CD4-positive, alpha-beta T cell (primary cell): Measurements from ENCODE around the gene OAS2. TPM values are rescaled to one million over a fixed set of nuclear protein-coding genes. Genes with fewer than 3 reads are reported as not detected.

ENCODE experiments used
- ATAC-seq: fragments of 200-7000 bp; cut with Tn5 transposase; one replicate; pipeline ENCODE4 v1.10.0; 2022; ENCODE audit warnings: mild to moderate bottlenecking; ENCODE audit not compliant: poor library complexity
- CTCF ChIA-PET: fragments of 350-600 bp; sonication (Branson Sonifier 250); formaldehyde crosslinking; loops from one replicate; lab custom pipeline; 2021; ENCODE audit warnings: antibody characterized with exemption, inconsistent platforms; lab: Charles Lee
- POLR2A ChIA-PET: fragments of 350-600 bp; sonication (Branson Sonifier 250); formaldehyde crosslinking; loops from one replicate; lab custom pipeline; 2021; ENCODE audit warnings: antibody characterized with exemption, inconsistent platforms; lab: Charles Lee
- DNase-seq, 14 experiments: peaks; one replicate each; pipeline ENCODE4 v3.0.0-alpha.2; 2013 to 2020; ENCODE audit warnings: mixed read lengths in 2 of 14
- H3K27ac ChIP-seq, 2 donors: one replicate each; pipeline versions ENCODE4 v1.5.1 to v1.7.0; 2013; ENCODE audit warnings: low read length in 2 of 2, low read depth in 1 of 2, mild to moderate bottlenecking in 1 of 2
- H3K27me3 ChIP-seq, 2 experiments: 1 replicate in 1 of 2; 2 replicates in 1 of 2; pipeline versions ENCODE4 v1.6.1 to v1.7.0; 2013; ENCODE audit warnings: low read length in 2 of 2, control low read depth in 1 of 2, mild to moderate bottlenecking in 1 of 2, moderate library complexity in 1 of 2; ENCODE audit not compliant: insufficient read depth in 2 of 2, control insufficient read depth in 1 of 2
- H3K36me3 ChIP-seq: one replicate; pipeline ENCODE4 v1.6.1; 2013; ENCODE audit warnings: low read length, control low read depth; ENCODE audit not compliant: insufficient read depth
- H3K4me1 ChIP-seq: one replicate; pipeline ENCODE4 v1.6.1; 2013; ENCODE audit warnings: low read length, control low read depth; ENCODE audit not compliant: insufficient read depth
- H3K4me3 ChIP-seq: one replicate; pipeline ENCODE4 v1.5.1; 2013; ENCODE audit warnings: mild to moderate bottlenecking, low read length, moderate library complexity
- H3K9me3 ChIP-seq, 2 experiments: 1 replicate in 1 of 2; 2 replicates in 1 of 2; pipeline versions ENCODE4 v1.6.1 to v1.7.0; 2013; ENCODE audit warnings: low read length in 2 of 2, mild to moderate bottlenecking in 2 of 2, control low read depth in 1 of 2, moderate library complexity in 1 of 2; ENCODE audit not compliant: control insufficient read depth in 1 of 2, insufficient read depth in 1 of 2
- H3K27ac Mint-ChIP-seq: one replicate; pipeline ENCODE4 v1.8.0; 2020; ENCODE audit warnings: mixed read lengths
- H3K27me3 Mint-ChIP-seq: one replicate; pipeline ENCODE4 v1.8.0; 2021; ENCODE audit warnings: mixed read lengths
- H3K36me3 Mint-ChIP-seq: one replicate; pipeline ENCODE4 v1.8.0; 2021; ENCODE audit warnings: low read depth, mixed read lengths
- H3K4me1 Mint-ChIP-seq: one replicate; pipeline ENCODE4 v1.8.0; 2021; ENCODE audit warnings: low read depth, mixed read lengths
- H3K4me3 Mint-ChIP-seq: one replicate; pipeline ENCODE4 v1.8.0; 2020; ENCODE audit warnings: mild to moderate bottlenecking, mixed read lengths
- H3K9me3 Mint-ChIP-seq: one replicate; pipeline ENCODE4 v1.8.0; 2020; ENCODE audit warnings: mixed read lengths
- intact Hi-C, 2 experiments: fragments of 100-400 bp; cut with DNase I in 1 of 2; cut with micrococcal nuclease in 1 of 2; formaldehyde crosslinking; loops; one replicate each; pipeline versions ENCODE4 v1.15.1 to v1.9.0; 2023 to 2025; cut with DNase I, micrococcal nuclease
- total RNA-seq, 174 experiments: library from RNA in 2 of 174; stranded (reverse) in 2 of 174; gene quantifications; one replicate each; pipeline ENCODE4 v1.2.3 and lab custom pipeline; 2021 to 2026
- TF ChIP-seq, protein P1 (sequence below): fragments of 200-600 bp; IDR thresholded peaks from one replicate; pipeline ENCODE4 v1.8.0; 2022; ENCODE audit warnings: antibody characterized with exemption, mild to moderate bottlenecking

Gene OAS2
- total RNA-seq, 2 experiments from 2014 or later: 15.0 to 16.2 TPM

DNA sequence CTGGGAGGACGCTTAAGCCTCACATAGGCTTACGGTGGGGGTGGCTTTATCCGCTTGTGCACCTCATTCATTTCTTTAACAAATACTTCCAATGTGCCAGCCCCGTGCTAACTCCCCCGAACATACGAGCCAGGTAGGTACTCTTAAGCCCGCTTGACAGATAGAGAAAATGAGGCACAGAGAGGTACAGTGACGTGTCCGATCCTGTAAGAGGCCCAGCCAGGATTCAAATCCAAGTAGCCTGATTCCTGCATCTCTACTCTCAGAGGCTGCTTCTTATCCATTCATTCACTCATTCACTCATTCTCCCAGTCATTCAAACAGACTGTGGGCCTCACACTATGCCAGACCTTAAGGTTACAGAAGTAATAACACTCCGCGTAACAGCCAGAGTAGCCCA, 39.6 kb upstream of the OAS2 start:
- ATAC-seq: no peak
- H3K36me3 ChIP-seq: peaks cover 20% of the 10 kb centered on the region
- CTCF ChIA-PET: interaction anchor here (0.6 to 1.2 kb wide), 2 partner anchors 79 to 294 kb away, joined by 3 to 4 read pairs; no protein-coding TSS in a partner anchor
- H3K4me3 Mint-ChIP-seq: peak overlapping the region; percentile 93
- H3K4me3 ChIP-seq: peak overlapping the region; percentile 82
- peak overlapping the region; percentile 57 to 85 for H3K27ac ChIP-seq
- no peaks in the 10 kb centered on the region for H3K27me3 Mint-ChIP-seq
- H3K27ac Mint-ChIP-seq: peak overlapping the region; percentile 84
- H3K9me3 ChIP-seq: no peaks in the 10 kb centered on the region
- POLR2A ChIA-PET: interaction anchor here (1.1 to 2.1 kb wide), 4 partner anchors 32 to 246 kb away, joined by 4 to 50 read pairs (median 12); partner anchors contain the start of genes OAS1 and OAS2
- no peaks in the 10 kb centered on the region for H3K27me3 ChIP-seq
- intact Hi-C loops: loop anchor here (2.0 to 5.0 kb wide), 4 partner anchors 36 to 40 kb away; partner anchors contain the start of gene OAS2 (in 2 of the 2)
- TF ChIP-seq, protein P1, sequence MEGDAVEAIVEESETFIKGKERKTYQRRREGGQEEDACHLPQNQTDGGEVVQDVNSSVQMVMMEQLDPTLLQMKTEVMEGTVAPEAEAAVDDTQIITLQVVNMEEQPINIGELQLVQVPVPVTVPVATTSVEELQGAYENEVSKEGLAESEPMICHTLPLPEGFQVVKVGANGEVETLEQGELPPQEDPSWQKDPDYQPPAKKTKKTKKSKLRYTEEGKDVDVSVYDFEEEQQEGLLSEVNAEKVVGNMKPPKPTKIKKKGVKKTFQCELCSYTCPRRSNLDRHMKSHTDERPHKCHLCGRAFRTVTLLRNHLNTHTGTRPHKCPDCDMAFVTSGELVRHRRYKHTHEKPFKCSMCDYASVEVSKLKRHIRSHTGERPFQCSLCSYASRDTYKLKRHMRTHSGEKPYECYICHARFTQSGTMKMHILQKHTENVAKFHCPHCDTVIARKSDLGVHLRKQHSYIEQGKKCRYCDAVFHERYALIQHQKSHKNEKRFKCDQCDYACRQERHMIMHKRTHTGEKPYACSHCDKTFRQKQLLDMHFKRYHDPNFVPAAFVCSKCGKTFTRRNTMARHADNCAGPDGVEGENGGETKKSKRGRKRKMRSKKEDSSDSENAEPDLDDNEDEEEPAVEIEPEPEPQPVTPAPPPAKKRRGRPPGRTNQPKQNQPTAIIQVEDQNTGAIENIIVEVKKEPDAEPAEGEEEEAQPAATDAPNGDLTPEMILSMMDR: no peak
- H3K4me1 Mint-ChIP-seq: peaks cover 31% of the 10 kb centered on the region
- DNase-seq: no peak
- peaks cover 17% of the 10 kb centered on the region for H3K36me3 Mint-ChIP-seq
- H3K4me1 ChIP-seq: peaks cover 28% of the 10 kb centered on the region
- peaks cover 8% of the 10 kb centered on the region for H3K9me3 Mint-ChIP-seq

DNA sequence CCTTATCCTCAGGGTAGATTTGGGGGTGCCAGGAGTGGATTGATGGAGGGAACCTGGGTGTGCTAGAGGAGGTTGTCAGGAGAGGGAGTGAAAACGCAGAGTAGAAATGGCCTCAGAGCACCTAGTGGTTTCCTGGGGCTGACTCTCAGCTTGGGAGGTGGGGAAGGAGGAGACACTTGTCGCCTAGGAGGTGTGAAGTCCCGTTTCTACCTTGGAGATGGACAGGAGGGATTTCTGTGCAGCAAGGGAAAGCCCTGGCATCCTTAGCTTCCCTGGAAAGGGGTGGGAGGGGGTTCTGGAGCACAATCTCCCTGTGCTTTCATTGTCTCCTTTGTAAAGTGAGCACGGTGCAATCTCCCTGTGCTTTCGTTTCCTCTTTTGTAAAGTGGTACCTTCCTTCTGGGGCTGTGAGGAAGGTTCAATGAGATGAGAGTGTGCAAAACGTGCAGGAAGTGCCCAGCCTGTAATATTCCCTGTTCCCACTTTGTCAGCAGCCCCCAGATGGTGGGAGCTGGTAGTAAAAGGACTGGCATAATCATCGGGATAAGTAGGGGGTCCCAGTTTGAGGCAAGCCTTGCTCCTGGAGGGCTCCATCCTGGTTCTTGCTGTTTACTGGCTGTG, 38.4 kb upstream of the OAS2 start:
- peaks cover 30% of the 10 kb centered on the region for H3K36me3 ChIP-seq
- H3K27me3 ChIP-seq: no peaks in the 10 kb centered on the region
- intact Hi-C loops: loop anchor here (2.0 to 5.0 kb wide), 4 partner anchors 37 to 39 kb away; partner anchors contain the start of gene OAS2 (in 2 of the 2)
- Mint-ChIP-seq H3K9me3 (peaks cover 5% of the 10 kb centered on the region), H3K27me3 (no peaks in the 10 kb centered on the region), H3K27ac (peak overlapping the region; percentile 84), H3K36me3 (peaks cover 26% of the 10 kb centered on the region), H3K4me1 (peaks cover 31% of the 10 kb centered on the region), H3K4me3 (peak overlapping the region; percentile 93)
- ChIA-PET POLR2A (interaction anchor here (1.0 to 1.7 kb wide), 4 partner anchors 9 to 50 kb away, joined by 3 to 20 read pairs (median 6); partner anchors contain the start of genes OAS1 and OAS2), CTCF (no interaction called here)
- H3K9me3 ChIP-seq: no peaks in the 10 kb centered on the region
- DNase-seq (peak in 3 of 14 experiments; percentile 27 to 32 (median 31)), ATAC-seq (peak; percentile 33)
- H3K4me1 ChIP-seq: peaks cover 28% of the 10 kb centered on the region
- H3K4me3 ChIP-seq: peak overlapping the region; percentile 82
- H3K27ac ChIP-seq: peak overlapping the region in 1 of 2 donors; percentile 63
- TF ChIP-seq, protein P1: no peak

DNA sequence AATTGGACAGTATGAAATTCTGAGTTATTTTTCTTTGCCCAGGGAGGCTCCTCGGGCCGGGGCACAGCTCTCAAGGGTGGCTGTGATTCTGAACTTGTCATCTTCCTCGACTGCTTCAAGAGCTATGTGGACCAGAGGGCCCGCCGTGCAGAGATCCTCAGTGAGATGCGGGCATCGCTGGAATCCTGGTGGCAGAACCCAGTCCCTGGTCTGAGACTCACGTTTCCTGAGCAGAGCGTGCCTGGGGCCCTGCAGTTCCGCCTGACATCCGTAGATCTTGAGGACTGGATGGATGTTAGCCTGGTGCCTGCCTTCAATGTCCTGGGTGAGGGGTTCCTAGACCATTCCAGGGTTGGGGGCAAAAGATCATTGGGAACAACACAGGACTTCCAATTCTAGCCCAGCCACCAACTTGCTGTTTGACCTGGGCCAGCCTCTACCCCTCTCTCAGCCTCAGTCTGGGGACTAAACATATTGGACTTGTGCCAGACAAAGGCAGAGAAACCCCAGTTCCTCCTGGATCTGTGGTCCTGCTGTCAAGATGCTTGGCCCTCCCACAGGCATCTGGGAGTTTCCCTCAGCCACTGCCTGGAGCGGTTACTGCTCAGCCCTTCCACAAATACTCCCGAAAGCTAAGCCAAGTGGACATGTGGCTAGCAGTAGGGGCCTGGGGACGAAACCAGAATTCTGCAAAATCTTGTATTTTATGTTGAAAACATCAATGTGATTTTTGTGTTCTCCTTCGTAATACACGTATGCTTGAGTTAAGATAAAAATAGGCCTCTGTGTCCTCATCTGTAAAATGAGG, 36.6 kb upstream of the OAS2 start:
- Mint-ChIP-seq H3K4me3 (peak overlapping the region; percentile 16), H3K4me1 (peaks cover 31% of the 10 kb centered on the region), H3K36me3 (peaks cover 44% of the 10 kb centered on the region), H3K9me3 (no peaks in the 10 kb centered on the region), H3K27ac (no peak overlapping the region), H3K27me3 (no peaks in the 10 kb centered on the region)
- ATAC-seq: no peak
- no peaks in the 10 kb centered on the region for H3K9me3 ChIP-seq
- no peak overlapping the region for H3K4me3 ChIP-seq
- no peak overlapping the region for H3K27ac ChIP-seq
- peaks cover 46% of the 10 kb centered on the region for H3K36me3 ChIP-seq
- no peak for DNase-seq
- ChIA-PET POLR2A (interaction anchor here (1.5 kb wide), 1 partner anchor 36 kb away, joined by 5 read pairs; the partner anchor contains the start of gene OAS2), CTCF (no interaction called here)
- peaks cover 28% of the 10 kb centered on the region for H3K4me1 ChIP-seq
- intact Hi-C loops: no loop called here
- H3K27me3 ChIP-seq: no peaks in the 10 kb centered on the region
- TF ChIP-seq, protein P1: no peak
